A549 (cell line): ENCODE results near the gene TPP2. TPM values are rescaled to one million over a fixed set of nuclear protein-coding genes. Genes with fewer than 3 reads are reported as not detected.

Experiments
- ATAC-seq, 2 experiments: fragments of 200-7000 bp in 1 of 2; fragments of >200 bp in 1 of 2; cut with Nextera tagmentation in 1 of 2; cut with Tn5 transposase in 1 of 2; 3 replicates each; pipeline versions ENCODE4 v1.8.0 to v1.9.1; 2018 to 2020; ENCODE audit warnings: mild to moderate bottlenecking in 1 of 2, moderate library complexity in 1 of 2
- CTCF ChIA-PET: fragments of 300-600 bp; sonication (Branson Sonifier 250); formaldehyde crosslinking; extraction: SDS; loops from one replicate; lab custom pipeline; 2021; ENCODE audit warnings: antibody characterized with exemption, inconsistent platforms; lab: Yijun Ruan, JAX
- POLR2A ChIA-PET: fragments of 350-600 bp; formaldehyde crosslinking; extraction: SDS; loops from one replicate; lab custom pipeline; 2021; ENCODE audit warnings: antibody characterized with exemption, inconsistent platforms; lab: Yijun Ruan, JAX
- DNase-seq, 2 experiments: peaks; one replicate each; pipeline versions ENCODE4 v3.0.0 to v3.0.0-alpha.2; 2011 to 2016; ENCODE audit warnings: low read depth in 1 of 2, low spot score in 1 of 2
- FAIRE-seq: peaks from 2 replicates; lab custom pipeline; 2011; peaks lifted over from hg19 to GRCh38; lab: Jason Lieb, UNC
- H3K27ac ChIP-seq, 2 experiments: fragments of >200 bp; sonication (Bioruptor Twin); formaldehyde crosslinking; 3 replicates each; pipeline ENCODE4 v1.5.1; 2016 to 2017
- H3K4me1 ChIP-seq: fragments of >200 bp; sonication (Bioruptor Twin); formaldehyde crosslinking; 3 replicates; pipeline ENCODE4 v1.6.1; 2016
- H3K4me2 ChIP-seq: fragments of >200 bp; sonication (Bioruptor Twin); formaldehyde crosslinking; 3 replicates; pipeline ENCODE4 v1.6.1; 2016
- H3K4me3 ChIP-seq: fragments of >200 bp; sonication (Bioruptor Twin); formaldehyde crosslinking; 3 replicates; pipeline ENCODE4 v1.5.1; 2016
- H3K9me3 ChIP-seq: fragments of >200 bp; sonication (Bioruptor Twin); formaldehyde crosslinking; 3 replicates; pipeline ENCODE4 v1.6.1; 2016
- CBX2 ChIP-seq: fragments of 200-600 bp; sonication (generic); IDR thresholded peaks from 2 replicates; pipeline ENCODE4 v1.6.1; 2016; ENCODE audit warnings: low read depth, mild to moderate bottlenecking, borderline replicate concordance
- CBX8 ChIP-seq: fragments of 200-600 bp; sonication (generic); IDR thresholded peaks from 2 replicates; pipeline ENCODE4 v1.6.1; 2016
- CHD2 ChIP-seq: fragments of 150-350 bp; IDR thresholded peaks from 2 replicates; pipeline ENCODE4 v1.6.1; 2014; ENCODE audit warnings: low read length; ENCODE audit not compliant: partially characterized antibody
- EHF ChIP-seq: fragments of 250-450 bp; sonication (Bioruptor Pico); IDR thresholded peaks from 2 replicates; pipeline ENCODE4 v1.5.0; 2020; ENCODE audit warnings: mild to moderate bottlenecking
- FOSB ChIP-seq: fragments of 250-450 bp; sonication (Bioruptor Pico); IDR thresholded peaks from 2 replicates; pipeline ENCODE4 v1.5.0; 2020; ENCODE audit warnings: mild to moderate bottlenecking, moderate library complexity
- FOXS1 ChIP-seq: fragments of 250-450 bp; sonication (Bioruptor Pico); IDR thresholded peaks from 2 replicates; pipeline ENCODE4 v1.5.0; 2020; ENCODE audit warnings: mild to moderate bottlenecking, moderate library complexity
- GATA3 ChIP-seq: IDR thresholded peaks from 2 replicates; pipeline ENCODE4 v1.6.1; 2012; ENCODE audit warnings: borderline replicate concordance
- HDAC2 ChIP-seq: fragments of 200-600 bp; sonication (generic); IDR thresholded peaks from 2 replicates; pipeline ENCODE4 v1.6.1; 2016
- HEYL ChIP-seq: fragments of 250-450 bp; sonication (Bioruptor Pico); IDR thresholded peaks from 2 replicates; pipeline ENCODE4 v1.8.0; 2021; ENCODE audit warnings: mild to moderate bottlenecking, moderate library complexity
- HMGXB4 ChIP-seq: fragments of 250-450 bp; sonication (Bioruptor Pico); IDR thresholded peaks from 2 replicates; pipeline ENCODE4 v1.5.0; 2021; ENCODE audit warnings: mild to moderate bottlenecking, moderate library complexity, borderline replicate concordance
- HOXB13 ChIP-seq: fragments of 250-450 bp; sonication (Bioruptor Pico); IDR thresholded peaks from 2 replicates; pipeline ENCODE4 v1.5.0; 2020; ENCODE audit warnings: low read depth, mild to moderate bottlenecking, moderate library complexity
- HOXB5 ChIP-seq: fragments of 250-450 bp; sonication (Bioruptor Pico); IDR thresholded peaks from 2 replicates; pipeline ENCODE4 v1.5.0; 2020; ENCODE audit warnings: mild to moderate bottlenecking, moderate library complexity
- JUN ChIP-seq, 2 experiments: fragments of >200 bp; sonication (Bioruptor Twin); formaldehyde crosslinking; IDR thresholded peaks; 2 replicates in 1 of 2; 3 replicates in 1 of 2; pipeline ENCODE4 v1.6.1; 2016 to 2017
- JUNB ChIP-seq: fragments of >200 bp; sonication (Bioruptor Twin); formaldehyde crosslinking; IDR thresholded peaks from 2 replicates; pipeline ENCODE4 v1.6.1; 2016
- KDM5A ChIP-seq: fragments of 200-600 bp; sonication (generic); IDR thresholded peaks from 2 replicates; pipeline ENCODE4 v1.6.1; 2016; ENCODE audit warnings: antibody characterized with exemption, mild to moderate bottlenecking
- MAFK ChIP-seq: fragments of 450-650 bp; IDR thresholded peaks from 2 replicates; pipeline ENCODE4 v1.6.1; 2014; ENCODE audit not compliant: partially characterized antibody
- NFE2L2 ChIP-seq: fragments of 150-350 bp; conservative IDR thresholded peaks from 2 replicates; pipeline ENCODE4 v1.6.1; 2014; ENCODE audit warnings: low read length
- NPAS2 ChIP-seq: fragments of 250-450 bp; sonication (Bioruptor Pico); IDR thresholded peaks from 2 replicates; pipeline ENCODE4 v1.8.0; 2022; ENCODE audit warnings: mild to moderate bottlenecking, moderate library complexity, borderline replicate concordance
- POLR2A ChIP-seq: IDR thresholded peaks from 2 replicates; pipeline ENCODE4 v1.6.1; 2012; ENCODE audit warnings: mild to moderate bottlenecking, low read length
- RARB ChIP-seq: fragments of 250-450 bp; sonication (Bioruptor Pico); IDR thresholded peaks from 2 replicates; pipeline ENCODE4 v1.8.0; 2021; ENCODE audit warnings: mild to moderate bottlenecking, moderate library complexity
- TFCP2L1 ChIP-seq: fragments of 250-450 bp; sonication (Bioruptor Pico); IDR thresholded peaks from 2 replicates; pipeline ENCODE4 v1.5.0; 2021; ENCODE audit warnings: mild to moderate bottlenecking
- ZFP36 ChIP-seq: fragments of 450-650 bp; IDR thresholded peaks from 2 replicates; pipeline ENCODE4 v1.6.1; 2014; ENCODE audit warnings: borderline replicate concordance; ENCODE audit not compliant: partially characterized antibody
- ZSCAN20 ChIP-seq: fragments of 250-450 bp; sonication (Bioruptor Pico); IDR thresholded peaks from 2 replicates; pipeline ENCODE4 v1.8.0; 2022; ENCODE audit warnings: mild to moderate bottlenecking, moderate library complexity
- WGBS: methylation state at CpG from one replicate; pipeline ENCODE4 v1.1.6; 2017; ENCODE audit errors: missing lambda C conversion rate; 5-methylcytosine and 5-hydroxymethylcytosine counted together
- polyA plus RNA-seq, 4 experiments: library from polyadenylated mRNA; depleted of rRNA in 3 of 4; stranded (reverse); fragments of >200 nt; fragmentation: RNase III in 1 of 4; extraction: RNeasy Plus Mini Kit Qiagen cat#74134 plus additional on column Dnase treatment in 1 of 4; gene quantifications; 2 replicates in 3 of 4; 3 replicates in 1 of 4; pipeline ENCODE4 v1.2.3, GENCODE V29; 2011 to 2017
- TF ChIP-seq, protein P1 (sequence below): IDR thresholded peaks from 2 replicates; pipeline ENCODE4 v1.6.1; 2012; ENCODE audit warnings: low read depth, borderline replicate concordance
- TF ChIP-seq, protein P2 (sequence below): fragments of 150-350 bp; IDR thresholded peaks from 2 replicates; pipeline ENCODE4 v1.6.1; 2014; ENCODE audit warnings: low read depth, mild to moderate bottlenecking, low read length
- TF ChIP-seq, protein P3 (sequence below): fragments of 200-600 bp; sonication (generic); IDR thresholded peaks from 2 replicates; pipeline ENCODE4 v1.6.1; 2016; ENCODE audit warnings: antibody characterized with exemption, mild to moderate bottlenecking, moderate library complexity

The TPP2 gene
- polyA plus RNA-seq, 2 of the 4 experiments (the other 2 are of a cell fraction): 18.6 to 28.4 TPM

- H3K27ac ChIP-seq: no peak overlapping the region
- POLR2A ChIA-PET: no interaction called here
- no peak for ATAC-seq
- H3K4me3 ChIP-seq: no peak overlapping the region
- 15% methylated on average over 3 of the region's 3 CpGs for WGBS
- TF ChIP-seq MAFK (peak; percentile 93), JUNB (no peak)
- TF ChIP-seq, all 56 proteins: peak for 1
- DNase-seq (no peak), FAIRE-seq (no peak)
- CTCF ChIA-PET: interaction anchor here (1.2 to 2.8 kb wide), 10 partner anchors 9 to 415 kb away, joined by 3 to 15 read pairs (median 4); no protein-coding TSS in a partner anchor
- Histone ChIP-seq H3K9me3 (no peaks in the 10 kb centered on the region), H3K4me2 (peak overlapping the region; percentile 55), H3K4me1 (no peaks in the 10 kb centered on the region)
These were observed 40.0 kb upstream of the TPP2 start for GRCh38 chr13:102556806-102557205.

- FAIRE-seq: no peak
- CTCF ChIA-PET: no interaction called here
- 26% methylated on average over 2 of the region's 2 CpGs for WGBS
These were observed 38.8 kb upstream of the TPP2 start for GRCh38 chr13:102558029-102558428.

GRCh38 chr13:102561933-102562332 is 34.9 kb upstream of the TPP2 start:
- no peak for FAIRE-seq
- H3K4me2 ChIP-seq: no peak overlapping the region
- POLR2A ChIA-PET: no interaction called here
- no peaks in the 10 kb centered on the region for H3K4me1 ChIP-seq
- DNase-seq: no peak
- no peak overlapping the region for H3K27ac ChIP-seq
- CTCF ChIA-PET: no interaction called here
- no peaks in the 10 kb centered on the region for H3K9me3 ChIP-seq
- H3K4me3 ChIP-seq: no peak overlapping the region
- WGBS: 0% methylated on average over 1 of the region's 1 CpG
- ATAC-seq: no peak
- TF ChIP-seq CBX8 (no peak), HOXB5 (no peak), ZFP36 (no peak), CHD2 (no peak), FOXS1 (CRISPR knock-in tag) (no peak), KDM5A (no peak)
- TF ChIP-seq, protein P1, sequence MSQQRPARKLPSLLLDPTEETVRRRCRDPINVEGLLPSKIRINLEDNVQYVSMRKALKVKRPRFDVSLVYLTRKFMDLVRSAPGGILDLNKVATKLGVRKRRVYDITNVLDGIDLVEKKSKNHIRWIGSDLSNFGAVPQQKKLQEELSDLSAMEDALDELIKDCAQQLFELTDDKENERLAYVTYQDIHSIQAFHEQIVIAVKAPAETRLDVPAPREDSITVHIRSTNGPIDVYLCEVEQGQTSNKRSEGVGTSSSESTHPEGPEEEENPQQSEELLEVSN: no peak
- TF ChIP-seq, protein P2, sequence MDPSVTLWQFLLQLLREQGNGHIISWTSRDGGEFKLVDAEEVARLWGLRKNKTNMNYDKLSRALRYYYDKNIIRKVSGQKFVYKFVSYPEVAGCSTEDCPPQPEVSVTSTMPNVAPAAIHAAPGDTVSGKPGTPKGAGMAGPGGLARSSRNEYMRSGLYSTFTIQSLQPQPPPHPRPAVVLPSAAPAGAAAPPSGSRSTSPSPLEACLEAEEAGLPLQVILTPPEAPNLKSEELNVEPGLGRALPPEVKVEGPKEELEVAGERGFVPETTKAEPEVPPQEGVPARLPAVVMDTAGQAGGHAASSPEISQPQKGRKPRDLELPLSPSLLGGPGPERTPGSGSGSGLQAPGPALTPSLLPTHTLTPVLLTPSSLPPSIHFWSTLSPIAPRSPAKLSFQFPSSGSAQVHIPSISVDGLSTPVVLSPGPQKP: no peak
- TF ChIP-seq, all 56 proteins: peak for 0

More at GRCh38 chr13:102558029-102558428, 38.8 kb upstream of the TPP2 start:
- ATAC-seq: no peak
- DNase-seq: no peak
- Histone ChIP-seq H3K4me1 (no peaks in the 10 kb centered on the region), H3K27ac (no peak overlapping the region), H3K4me3 (no peak overlapping the region), H3K9me3 (no peaks in the 10 kb centered on the region), H3K4me2 (no peak overlapping the region)
- TF ChIP-seq FOSB (no peak), RARB (CRISPR knock-in tag) (no peak), NFE2L2 (no peak), KDM5A (no peak), EHF (CRISPR knock-in tag) (no peak), JUN (IDR thresholded peaks at IDR 0.05) (no peak), HOXB13 (no peak), HDAC2 (no peak), FOXS1 (CRISPR knock-in tag) (no peak), CBX2 (no peak), POLR2A (no peak), ZSCAN20 (CRISPR knock-in tag) (no peak)
- POLR2A ChIA-PET: no interaction called here

DNA sequence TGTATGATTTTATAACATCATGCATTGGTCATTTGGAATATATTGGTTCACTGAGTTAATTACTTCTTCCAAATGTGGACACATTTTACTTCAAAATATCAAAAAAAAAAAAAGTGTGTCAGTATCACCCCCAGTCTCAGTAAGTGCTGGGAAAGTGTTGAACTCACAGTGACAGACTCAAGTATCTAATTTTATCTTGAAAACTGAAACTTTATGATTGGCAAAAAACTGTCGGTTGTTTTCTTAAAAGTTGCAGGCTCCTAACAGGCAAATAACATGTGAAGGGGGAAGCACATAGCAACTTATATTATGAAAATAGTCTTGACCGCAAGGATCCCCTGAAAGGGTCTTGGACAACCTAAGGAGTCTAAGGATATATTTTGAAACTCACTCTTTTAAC is 33.5 kb upstream of the TPP2 start:
- Histone ChIP-seq H3K4me2 (no peak overlapping the region), H3K27ac (no peak overlapping the region), H3K9me3 (no peaks in the 10 kb centered on the region), H3K4me1 (no peaks in the 10 kb centered on the region), H3K4me3 (no peak overlapping the region)
- WGBS: 50% methylated on average over 2 of the region's 2 CpGs
- DNase-seq (no peak), FAIRE-seq (no peak), ATAC-seq (no peak)
- ChIA-PET CTCF (no interaction called here), POLR2A (no interaction called here)
- TF ChIP-seq HDAC2 (no peak), ZFP36 (no peak), JUNB (no peak), NPAS2 (CRISPR knock-in tag) (no peak), HEYL (no peak), POLR2A (no peak), GATA3 (no peak), TFCP2L1 (CRISPR knock-in tag) (no peak), NFE2L2 (no peak), HMGXB4 (no peak)
- TF ChIP-seq, protein P3, sequence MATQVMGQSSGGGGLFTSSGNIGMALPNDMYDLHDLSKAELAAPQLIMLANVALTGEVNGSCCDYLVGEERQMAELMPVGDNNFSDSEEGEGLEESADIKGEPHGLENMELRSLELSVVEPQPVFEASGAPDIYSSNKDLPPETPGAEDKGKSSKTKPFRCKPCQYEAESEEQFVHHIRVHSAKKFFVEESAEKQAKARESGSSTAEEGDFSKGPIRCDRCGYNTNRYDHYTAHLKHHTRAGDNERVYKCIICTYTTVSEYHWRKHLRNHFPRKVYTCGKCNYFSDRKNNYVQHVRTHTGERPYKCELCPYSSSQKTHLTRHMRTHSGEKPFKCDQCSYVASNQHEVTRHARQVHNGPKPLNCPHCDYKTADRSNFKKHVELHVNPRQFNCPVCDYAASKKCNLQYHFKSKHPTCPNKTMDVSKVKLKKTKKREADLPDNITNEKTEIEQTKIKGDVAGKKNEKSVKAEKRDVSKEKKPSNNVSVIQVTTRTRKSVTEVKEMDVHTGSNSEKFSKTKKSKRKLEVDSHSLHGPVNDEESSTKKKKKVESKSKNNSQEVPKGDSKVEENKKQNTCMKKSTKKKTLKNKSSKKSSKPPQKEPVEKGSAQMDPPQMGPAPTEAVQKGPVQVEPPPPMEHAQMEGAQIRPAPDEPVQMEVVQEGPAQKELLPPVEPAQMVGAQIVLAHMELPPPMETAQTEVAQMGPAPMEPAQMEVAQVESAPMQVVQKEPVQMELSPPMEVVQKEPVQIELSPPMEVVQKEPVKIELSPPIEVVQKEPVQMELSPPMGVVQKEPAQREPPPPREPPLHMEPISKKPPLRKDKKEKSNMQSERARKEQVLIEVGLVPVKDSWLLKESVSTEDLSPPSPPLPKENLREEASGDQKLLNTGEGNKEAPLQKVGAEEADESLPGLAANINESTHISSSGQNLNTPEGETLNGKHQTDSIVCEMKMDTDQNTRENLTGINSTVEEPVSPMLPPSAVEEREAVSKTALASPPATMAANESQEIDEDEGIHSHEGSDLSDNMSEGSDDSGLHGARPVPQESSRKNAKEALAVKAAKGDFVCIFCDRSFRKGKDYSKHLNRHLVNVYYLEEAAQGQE: no peak
